ENCODE data around the gene ARMH1.
A peak's percentile ranks its signal among the peaks of the same experiment; 100 is the strongest.

The ARMH1 gene

GRCh38 chr1:44674113-44675000, at the start of gene ARMH1, which contains the start of gene TMEM53:
Gene ARMH1 (plus strand): TSS chr1:44674714. CDS start chr1:44689698, 14,984 bp downstream.
Gene TMEM53 (minus strand): TSS chr1:44674481. CDS start chr1:44674391, 90 bp downstream.
- DNase-seq (peak; percentile 98 to 99), ATAC-seq (peak; percentile 97)
- Mint-ChIP-seq H3K27me3 (no peaks in the 10 kb centered on the region), H3K4me1 (peaks cover 17% of the 10 kb centered on the region), H3K4me3 (peak within 1 kb of the TSS; percentile 89 to 90), H3K9me3 (no peaks in the 10 kb centered on the region), H3K27ac (peak within 1 kb of the TSS; percentile 91 to 92)

- Mint-ChIP-seq H3K4me3 (no peak overlapping the region), H3K27ac (no peak overlapping the region), H3K9me3 (peaks cover 1 to 2% of the 10 kb centered on the region in 2 donors), H3K4me1 (peaks cover under 1% of the 10 kb centered on the region), H3K27me3 (no peaks in the 10 kb centered on the region)
- DNase-seq (no peak), ATAC-seq (no peak)
Measured at GRCh38 chr1:44625348-44625747, 49.2 kb upstream of the ARMH1 start.

GRCh38 chr1:44628962-44629756, 45.4 kb upstream of the ARMH1 start:
- peaks cover 8% of the 10 kb centered on the region in 2 donors for H3K9me3 Mint-ChIP-seq
- H3K27ac Mint-ChIP-seq: no peak overlapping the region
- peaks cover 31% of the 10 kb centered on the region for H3K4me1 Mint-ChIP-seq
- no peak overlapping the region for H3K4me3 Mint-ChIP-seq
- DNase-seq: no peak
- H3K27me3 Mint-ChIP-seq: no peaks in the 10 kb centered on the region
- no peak for ATAC-seq

GRCh38 chr1:44630116-44630515, 44.4 kb upstream of the ARMH1 start:
- H3K27me3 Mint-ChIP-seq: no peaks in the 10 kb centered on the region
- peaks cover 8% of the 10 kb centered on the region in 2 donors for H3K9me3 Mint-ChIP-seq
- peaks cover 41% of the 10 kb centered on the region for H3K4me1 Mint-ChIP-seq
- H3K27ac Mint-ChIP-seq: peak overlapping the region in 1 of 2 donors; percentile 98
- DNase-seq (no peak), ATAC-seq (no peak)
- H3K4me3 Mint-ChIP-seq: peak overlapping the region; percentile 91 to 95

- Mint-ChIP-seq H3K27ac (peak overlapping the region; percentile 98 to 99), H3K9me3 (peaks cover 8% of the 10 kb centered on the region in 2 donors), H3K4me3 (peak overlapping the region; percentile 91 to 95), H3K27me3 (no peaks in the 10 kb centered on the region), H3K4me1 (peaks cover 52% of the 10 kb centered on the region)
- ATAC-seq (peak; percentile 53), DNase-seq (no peak)
Measured at GRCh38 chr1:44631333-44631646, 43.2 kb upstream of the ARMH1 start.

- DNase-seq (peak; percentile 88 to 92), ATAC-seq (peak; percentile 87)
- Mint-ChIP-seq H3K27ac (peak overlapping the region; percentile 99), H3K4me3 (peak overlapping the region; percentile 91 to 95), H3K9me3 (peaks cover 8% of the 10 kb centered on the region in 2 donors), H3K4me1 (peaks cover 52% of the 10 kb centered on the region), H3K27me3 (no peaks in the 10 kb centered on the region)
Measured at GRCh38 chr1:44631647-44632539, 42.6 kb upstream of the ARMH1 start.

GRCh38 chr1:44632598-44632997, 41.9 kb upstream of the ARMH1 start:
- peaks cover 52% of the 10 kb centered on the region for H3K4me1 Mint-ChIP-seq
- no peak for ATAC-seq
- H3K27me3 Mint-ChIP-seq: no peaks in the 10 kb centered on the region
- H3K27ac Mint-ChIP-seq: peak overlapping the region; percentile 99
- peak overlapping the region; percentile 91 to 95 for H3K4me3 Mint-ChIP-seq
- peaks cover 8% of the 10 kb centered on the region in 2 donors for H3K9me3 Mint-ChIP-seq
- no peak for DNase-seq

GRCh38 chr1:44634606-44635189, 39.8 kb upstream of the ARMH1 start:
- no peak overlapping the region for H3K27ac Mint-ChIP-seq
- peaks cover 52% of the 10 kb centered on the region for H3K4me1 Mint-ChIP-seq
- no peaks in the 10 kb centered on the region for H3K27me3 Mint-ChIP-seq
- ATAC-seq (no peak), DNase-seq (no peak)
- H3K4me3 Mint-ChIP-seq: no peak overlapping the region
- H3K9me3 Mint-ChIP-seq: peaks cover 8% of the 10 kb centered on the region in 2 donors

- H3K4me1 Mint-ChIP-seq: peaks cover 51% of the 10 kb centered on the region
- ATAC-seq (no peak), DNase-seq (no peak)
- no peak overlapping the region for H3K4me3 Mint-ChIP-seq
- peaks cover 5 to 6% of the 10 kb centered on the region in 2 donors for H3K9me3 Mint-ChIP-seq
- H3K27ac Mint-ChIP-seq: peak overlapping the region; percentile 59 to 82
- no peaks in the 10 kb centered on the region for H3K27me3 Mint-ChIP-seq
Measured at GRCh38 chr1:44635439-44635838, 39.1 kb upstream of the ARMH1 start.

GRCh38 chr1:44636083-44636687, 38.3 kb upstream of the ARMH1 start:
- no peak for DNase-seq
- Mint-ChIP-seq H3K27me3 (no peaks in the 10 kb centered on the region), H3K9me3 (no peaks in the 10 kb centered on the region), H3K27ac (peak overlapping the region in 1 of 2 donors; percentile 82), H3K4me1 (peaks cover 43% of the 10 kb centered on the region), H3K4me3 (no peak overlapping the region)
- ATAC-seq: no peak

GRCh38 chr1:44636688-44637598, 37.6 kb upstream of the ARMH1 start:
- Mint-ChIP-seq H3K4me1 (peaks cover 40% of the 10 kb centered on the region), H3K27me3 (no peaks in the 10 kb centered on the region), H3K27ac (peak overlapping the region in 1 of 2 donors; percentile 89), H3K9me3 (no peaks in the 10 kb centered on the region), H3K4me3 (no peak overlapping the region)
- DNase-seq (no peak), ATAC-seq (no peak)

GRCh38 chr1:44637702-44638411, 36.7 kb upstream of the ARMH1 start:
- H3K9me3 Mint-ChIP-seq: no peaks in the 10 kb centered on the region
- no peaks in the 10 kb centered on the region for H3K27me3 Mint-ChIP-seq
- ATAC-seq (no peak), DNase-seq (no peak)
- no peak overlapping the region for H3K4me3 Mint-ChIP-seq
- peaks cover 34% of the 10 kb centered on the region for H3K4me1 Mint-ChIP-seq
- peak overlapping the region in 1 of 2 donors; percentile 89 for H3K27ac Mint-ChIP-seq

GRCh38 chr1:44640200-44640853, 34.2 kb upstream of the ARMH1 start:
- H3K4me1 Mint-ChIP-seq: peaks cover 10% of the 10 kb centered on the region
- no peak for DNase-seq
- no peak overlapping the region for H3K4me3 Mint-ChIP-seq
- no peaks in the 10 kb centered on the region for H3K27me3 Mint-ChIP-seq
- ATAC-seq: no peak
- no peaks in the 10 kb centered on the region for H3K9me3 Mint-ChIP-seq
- H3K27ac Mint-ChIP-seq: no peak overlapping the region

All from stimulated activated naive CD8-positive, alpha-beta T cell treated with anti-CD3 and anti-CD28 coated beads, Interleukin-15, amount 100 ng/mL, for 72 hours (primary cell).